Duodenal mucosa (tissue), 2 donors: Measurements from ENCODE around the gene DLX2.

Source experiments
- H3K27ac ChIP-seq: one replicate; pipeline ENCODE4 v1.7.0; 2013; ENCODE audit warnings: low read depth, low read length
- H3K27me3 ChIP-seq, 2 donors: one replicate each; pipeline ENCODE4 v1.7.0; 2013; ENCODE audit warnings: low read length in 2 of 2, control low read depth in 1 of 2; ENCODE audit not compliant: insufficient read depth in 2 of 2, control insufficient read depth in 1 of 2
- H3K36me3 ChIP-seq, 2 donors: one replicate each; pipeline ENCODE4 v1.7.0; 2013; ENCODE audit warnings: low read length in 2 of 2, control low read depth in 1 of 2; ENCODE audit not compliant: insufficient read depth in 2 of 2, control insufficient read depth in 1 of 2
- H3K4me1 ChIP-seq, 2 donors: one replicate each; pipeline ENCODE4 v1.7.0; 2013; ENCODE audit warnings: low read length in 2 of 2, control low read depth in 1 of 2; ENCODE audit not compliant: insufficient read depth in 2 of 2, control insufficient read depth in 1 of 2
- H3K4me3 ChIP-seq, 2 donors: one replicate each; pipeline ENCODE4 v1.7.0; 2013; ENCODE audit warnings: low read length in 2 of 2, low read depth in 1 of 2
- H3K9ac ChIP-seq, 2 donors: one replicate each; pipeline ENCODE4 v1.7.0; 2013; ENCODE audit warnings: low read length in 2 of 2, low read depth in 1 of 2
- H3K9me3 ChIP-seq, 2 donors: one replicate each; pipeline ENCODE4 v1.7.0; 2013; ENCODE audit warnings: low read length in 2 of 2, control low read depth in 1 of 2; ENCODE audit not compliant: control insufficient read depth in 1 of 2

Gene DLX2

GRCh38 chr2:172052000-172052983 is 50.4 kb downstream of the DLX2 start:
- Histone ChIP-seq H3K9ac (no peak overlapping the region), H3K27me3 (no peaks in the 10 kb centered on the region), H3K36me3 (no peaks in the 10 kb centered on the region), H3K9me3 (no peaks in the 10 kb centered on the region), H3K27ac (no peak overlapping the region), H3K4me1 (no peaks in the 10 kb centered on the region), H3K4me3 (no peak overlapping the region)

GRCh38 chr2:172050479-172051125 is 52.1 kb downstream of the DLX2 start:
- Histone ChIP-seq H3K4me3 (no peak overlapping the region), H3K27me3 (no peaks in the 10 kb centered on the region), H3K4me1 (no peaks in the 10 kb centered on the region), H3K9me3 (no peaks in the 10 kb centered on the region), H3K36me3 (no peaks in the 10 kb centered on the region), H3K27ac (no peak overlapping the region), H3K9ac (no peak overlapping the region)

GRCh38 chr2:172049567-172050120 is 53.1 kb downstream of the DLX2 start:
- no peak overlapping the region for H3K4me3 ChIP-seq
- no peaks in the 10 kb centered on the region for H3K4me1 ChIP-seq
- no peaks in the 10 kb centered on the region for H3K36me3 ChIP-seq
- no peaks in the 10 kb centered on the region for H3K9me3 ChIP-seq
- H3K27me3 ChIP-seq, result no peaks in the 10 kb centered on the region
- no peak overlapping the region for H3K27ac ChIP-seq
- H3K9ac ChIP-seq, result no peak overlapping the region
